HG03280 (cell line): Measurements from ENCODE around the gene PLSCR4.
"Not testable (repeated sequence)": the region's sequence is repeated elsewhere in the genome, so short reads cannot be mapped to it uniquely, and the experiment has no call there.

Source experiments
- ATAC-seq: cut with Tn5 transposase; IDR thresholded peaks from one replicate; pipeline ENCODE4 v1.9.1; 2021; ENCODE audit warnings: mild to moderate bottlenecking, moderate library complexity; ENCODE audit not compliant: unreplicated experiment

Gene PLSCR4

GRCh38 chr3:146249921-146250320 is 984 bp downstream of the PLSCR4 start:
- no peak for ATAC-seq

- no peak for ATAC-seq
Measured at GRCh38 chr3:146247911-146248310, 3.0 kb downstream of the PLSCR4 start.

- no peak for ATAC-seq
Measured at GRCh38 chr3:146246526-146246925, 4.4 kb downstream of the PLSCR4 start.

- ATAC-seq, result no peak
Measured at GRCh38 chr3:146243559-146243958, 7.3 kb downstream of the PLSCR4 start.

GRCh38 chr3:146241523-146242240 is 9.2 kb downstream of the PLSCR4 start:
- no peak for ATAC-seq

- ATAC-seq, result no peak
Measured at GRCh38 chr3:146233487-146233886, 17.4 kb downstream of the PLSCR4 start.

GRCh38 chr3:146227486-146227885 is 23.4 kb downstream of the PLSCR4 start:
- no peak for ATAC-seq

- ATAC-seq, result no peak
Measured at GRCh38 chr3:146226881-146227280, 24.0 kb downstream of the PLSCR4 start.

GRCh38 chr3:146225458-146225857 is 25.4 kb downstream of the PLSCR4 start:
- not testable (repeated sequence) for ATAC-seq

- no peak for ATAC-seq
Measured at GRCh38 chr3:146223401-146224373, 27.2 kb downstream of the PLSCR4 start.

GRCh38 chr3:146222204-146223046 is 28.5 kb downstream of the PLSCR4 start:
- ATAC-seq, result no peak

GRCh38 chr3:146221276-146221675 is 29.6 kb downstream of the PLSCR4 start:
- ATAC-seq, result no peak

- no peak for ATAC-seq
Measured at GRCh38 chr3:146218880-146219866, 31.7 kb downstream of the PLSCR4 start.

- no peak for ATAC-seq
Measured at GRCh38 chr3:146217324-146217723, 33.6 kb downstream of the PLSCR4 start.

GRCh38 chr3:146214493-146214892 is 36.4 kb downstream of the PLSCR4 start:
- ATAC-seq, result no peak

GRCh38 chr3:146209371-146209770 is 41.5 kb downstream of the PLSCR4 start:
- no peak for ATAC-seq

- ATAC-seq, result no peak
Measured at GRCh38 chr3:146203776-146204175, 47.1 kb downstream of the PLSCR4 start.

- no peak for ATAC-seq
Measured at GRCh38 chr3:146200461-146201220, 50.3 kb downstream of the PLSCR4 start.

GRCh38 chr3:146199762-146200161 is 51.1 kb downstream of the PLSCR4 start:
- ATAC-seq, result no peak
